Measurements from ENCODE around the gene ZFP36L2.

GRCh38 chr2:43193652-43194120, 32.7 kb downstream of the ZFP36L2 start:
- no peak for TF ChIP-seq FOXK2 (IDR thresholded peaks at IDR 0.05)
- TF ChIP-seq NFRKB (IDR thresholded peaks at IDR 0.05), result no peak
- TF ChIP-seq SP1 (IDR thresholded peaks at IDR 0.05), result no peak
- no peak for TF ChIP-seq FOXA1 (IDR thresholded peaks at IDR 0.05)
- no peak for TF ChIP-seq BHLHE40 (IDR thresholded peaks at IDR 0.05; ENCODE audit: borderline replicate concordance)
- TF ChIP-seq ZNF384 (IDR thresholded peaks at IDR 0.05), result no peak
- TF ChIP-seq FOXM1 (IDR thresholded peaks at IDR 0.05; ENCODE audit: borderline replicate concordance), result no peak
- TF ChIP-seq SUZ12 (IDR thresholded peaks at IDR 0.05), result no peak
- TF ChIP-seq HDGF (IDR thresholded peaks at IDR 0.05; ENCODE audit: borderline replicate concordance), result no peak
- no peak for TF ChIP-seq L3MBTL2 (conservative IDR thresholded peaks at IDR 0.05)
- TF ChIP-seq CTBP1 (IDR thresholded peaks at IDR 0.05; ENCODE audit: borderline replicate concordance), result no peak
- no peak for TF ChIP-seq ARNT (IDR thresholded peaks at IDR 0.05)
